COLO829 (cell line): ENCODE results near the gene PRPH2.
"Not testable (repeated sequence)": the region's sequence is repeated elsewhere in the genome, so short reads cannot be mapped to it uniquely, and the experiment has no call there.

Experiments used
- DNase-seq: peaks from one replicate; pipeline ENCODE4 v3.0.0; 2012; ENCODE audit warnings: low spot score

The PRPH2 gene

DNA sequence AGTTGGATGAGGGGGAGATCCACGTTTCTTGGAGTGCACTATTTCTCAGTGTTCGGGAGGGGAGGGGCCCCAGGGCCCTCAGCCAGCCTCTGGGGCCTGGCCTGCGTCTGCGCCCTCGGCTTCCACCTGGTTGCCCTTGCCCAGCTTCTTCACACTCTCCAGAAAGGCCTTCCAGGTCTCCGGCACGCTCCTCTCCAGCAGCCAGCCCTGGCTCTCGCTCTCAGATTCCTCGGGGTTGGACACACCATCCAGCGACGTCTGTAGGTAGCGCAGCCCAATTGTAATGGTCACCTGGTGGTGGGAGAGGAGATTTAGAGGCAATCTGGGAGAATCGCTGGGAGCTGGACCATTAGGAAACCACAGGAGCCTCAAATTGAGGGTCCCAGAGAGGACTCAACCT lies 24.2 kb downstream of the PRPH2 start:
- DNase-seq, result no peak

DNA sequence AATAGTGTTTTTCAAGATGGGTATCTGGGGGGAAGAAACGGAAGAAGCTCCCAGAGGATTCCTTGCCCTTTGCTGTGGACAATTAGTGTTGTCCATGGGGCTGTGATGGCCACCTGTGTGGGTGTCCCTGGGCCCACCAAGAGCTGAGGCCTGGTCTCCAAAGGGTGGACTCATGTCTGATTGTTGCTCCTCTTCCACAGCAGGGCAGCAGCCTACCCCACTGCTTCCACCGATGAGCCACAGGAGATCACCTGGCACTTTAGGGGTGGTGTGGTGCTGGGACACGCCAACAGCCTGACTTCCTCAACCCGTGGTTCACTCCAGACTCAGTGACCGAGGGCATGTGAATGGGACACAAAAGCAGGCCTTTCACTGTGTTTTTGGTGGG lies 25.1 kb downstream of the PRPH2 start:
- DNase-seq, result no peak

DNA sequence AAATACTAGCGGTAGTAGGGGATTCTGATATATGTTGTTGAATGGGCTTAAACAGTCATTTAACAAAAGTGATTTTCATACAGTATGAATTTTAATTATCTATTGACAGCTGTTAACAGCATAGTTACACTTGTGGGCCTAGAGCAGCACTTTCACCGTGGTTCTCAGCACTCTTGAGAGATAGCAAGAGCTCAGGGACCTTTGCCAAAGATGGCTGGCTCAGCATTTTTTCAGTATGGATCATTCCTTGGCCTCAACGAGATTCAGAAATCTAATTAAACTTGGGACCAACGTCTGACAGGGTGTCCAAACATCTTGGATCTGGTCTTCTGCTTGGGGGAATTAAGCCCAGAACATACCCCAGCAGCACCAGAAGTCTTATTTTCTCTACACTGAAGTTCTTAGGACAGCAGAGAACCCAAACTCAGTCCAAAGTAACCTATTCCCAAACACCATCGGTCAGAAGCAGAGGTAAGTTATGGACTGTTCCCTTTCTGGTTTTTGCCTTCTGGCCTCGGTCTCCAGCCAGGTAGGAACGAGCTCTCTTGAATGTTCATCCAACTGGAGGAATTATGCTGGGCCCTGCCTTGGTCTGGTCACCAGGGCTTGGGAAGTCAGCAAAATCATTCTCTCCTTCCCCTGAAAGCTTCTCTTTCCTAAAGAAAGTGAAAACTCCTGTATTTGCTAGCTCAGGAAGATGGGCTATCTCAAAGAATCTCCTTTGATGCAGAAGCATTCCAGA lies 25.7 kb downstream of the PRPH2 start:
- no peak for DNase-seq

DNA sequence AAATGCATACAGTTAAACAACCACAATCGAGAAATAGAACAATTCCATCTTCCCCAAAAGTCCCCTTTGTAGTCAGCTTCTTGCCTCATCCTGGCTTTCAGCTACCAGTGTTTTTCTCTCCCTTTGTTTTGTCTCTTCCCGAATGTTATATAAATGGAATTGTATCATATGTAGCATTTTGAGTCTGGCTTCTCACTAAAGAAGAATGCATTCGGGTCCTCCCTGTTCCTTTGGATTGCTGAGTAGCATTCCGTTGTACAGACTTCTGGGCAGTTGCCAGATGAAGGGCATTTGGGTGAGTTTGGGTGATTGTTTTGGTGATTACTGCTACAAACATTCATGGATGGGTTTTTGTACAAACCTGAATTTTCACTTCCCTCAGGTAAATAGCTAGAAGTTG lies 27.8 kb downstream of the PRPH2 start:
- no peak for DNase-seq

DNA sequence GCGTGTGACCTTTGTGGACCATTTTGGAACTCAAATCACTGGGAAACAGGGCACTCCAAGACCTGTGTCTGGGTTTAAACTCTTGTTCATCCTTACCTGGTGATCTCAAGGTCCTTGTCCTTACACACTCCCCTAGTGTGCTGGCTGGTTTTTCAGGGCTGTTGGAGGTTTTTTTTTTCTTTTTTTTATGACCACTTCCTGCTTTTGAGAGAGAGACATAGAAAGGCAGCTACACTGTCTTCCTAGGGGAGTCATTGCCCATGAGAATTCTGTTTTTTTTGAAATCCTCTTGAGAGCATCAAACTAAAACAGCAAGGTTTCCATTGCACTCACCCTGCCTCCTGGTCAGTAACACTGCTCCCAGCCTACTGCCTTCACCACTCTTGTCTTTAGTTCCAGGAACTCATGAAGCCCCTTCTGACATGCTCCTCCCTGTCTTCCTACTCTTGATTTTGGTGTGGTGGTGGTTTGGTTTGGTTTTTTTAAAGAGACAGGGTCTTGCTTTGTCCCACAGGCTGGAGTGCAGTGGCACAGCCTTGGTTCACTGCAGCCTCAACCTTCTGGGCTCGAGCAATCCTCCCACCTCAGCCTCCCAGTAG lies 28.6 kb downstream of the PRPH2 start:
- no peak for DNase-seq

DNA sequence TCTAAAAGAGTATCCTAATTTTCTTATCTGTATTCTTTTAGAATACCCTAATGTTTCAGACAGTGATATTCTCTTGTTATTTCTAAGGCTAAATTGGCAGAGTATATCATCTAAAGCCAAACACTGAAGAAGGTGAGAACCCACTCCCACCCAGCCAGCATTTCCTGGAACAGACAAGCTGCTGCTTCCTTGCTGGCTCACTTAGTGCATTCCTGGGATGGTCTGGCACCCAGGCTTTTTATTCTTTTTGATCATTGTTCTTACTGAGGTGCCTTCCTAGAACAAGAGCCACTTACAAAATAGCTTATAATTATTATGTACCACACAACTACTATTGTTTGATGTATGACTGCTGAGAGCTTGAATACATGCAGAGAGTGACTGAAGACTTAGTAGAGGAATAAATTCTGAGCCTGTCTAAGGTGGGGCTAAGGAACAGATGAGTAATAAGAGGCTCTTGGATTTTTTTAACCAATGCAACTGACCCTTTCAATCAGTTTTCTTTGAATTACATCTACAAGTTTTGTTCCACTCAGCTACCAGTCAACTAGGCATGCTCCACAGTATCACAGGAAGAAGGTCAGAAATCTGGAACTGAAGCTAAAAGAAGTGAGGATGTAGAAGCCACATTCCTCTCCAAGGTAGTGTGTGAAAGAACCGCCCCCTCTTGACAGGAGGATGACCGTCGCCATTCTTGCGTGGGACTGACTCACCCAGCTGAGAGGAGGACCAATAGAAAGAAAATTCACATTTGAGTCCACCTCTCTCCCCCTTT lies 30.1 kb downstream of the PRPH2 start:
- DNase-seq, result peak; percentile 26

DNA sequence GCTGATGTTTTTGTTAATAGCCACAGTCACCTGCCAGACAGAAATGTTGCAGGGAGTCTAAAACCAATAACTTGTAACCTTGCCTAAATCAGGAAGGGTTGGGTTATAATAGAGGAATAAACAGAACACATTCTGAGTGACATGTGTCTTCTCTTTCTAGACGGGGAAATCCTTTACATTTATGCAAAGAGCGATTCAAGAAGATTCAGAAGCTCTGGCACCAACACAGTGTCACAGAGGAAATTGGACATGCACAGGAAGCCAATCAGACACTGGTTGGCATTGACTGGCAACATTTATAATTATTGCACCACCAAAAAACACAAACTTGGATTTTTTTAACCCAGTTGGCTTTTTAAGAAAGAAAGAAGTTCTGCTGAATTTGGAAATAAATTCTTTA lies 31.5 kb downstream of the PRPH2 start:
- DNase-seq, result no peak

DNA sequence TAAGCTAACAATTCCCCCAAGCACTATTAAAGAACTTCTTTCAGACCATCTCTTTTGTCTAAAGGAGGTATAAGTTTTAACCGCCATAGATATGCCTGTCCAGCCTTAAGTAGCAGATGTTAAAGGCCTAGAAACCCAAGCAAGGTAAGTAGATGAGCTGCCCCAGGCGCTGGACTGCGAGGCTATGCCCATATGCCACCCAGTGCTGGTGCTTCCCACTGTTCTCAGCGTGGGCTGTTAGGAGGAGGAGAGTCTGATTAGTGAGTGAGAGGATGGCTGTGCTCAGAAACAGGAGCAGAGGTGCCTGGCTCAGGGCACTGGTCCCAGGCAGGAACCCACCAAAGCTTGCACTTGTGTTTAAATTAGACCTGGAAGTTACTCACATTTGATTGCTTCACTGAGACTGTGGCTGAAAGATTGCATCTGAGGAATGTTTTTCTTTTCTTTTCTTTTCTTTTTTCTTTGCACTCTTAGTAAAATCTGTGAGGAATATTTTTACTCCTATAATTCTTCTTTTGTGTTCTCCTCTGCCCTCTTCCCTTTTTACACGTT lies 32.2 kb downstream of the PRPH2 start:
- no peak for DNase-seq

DNA sequence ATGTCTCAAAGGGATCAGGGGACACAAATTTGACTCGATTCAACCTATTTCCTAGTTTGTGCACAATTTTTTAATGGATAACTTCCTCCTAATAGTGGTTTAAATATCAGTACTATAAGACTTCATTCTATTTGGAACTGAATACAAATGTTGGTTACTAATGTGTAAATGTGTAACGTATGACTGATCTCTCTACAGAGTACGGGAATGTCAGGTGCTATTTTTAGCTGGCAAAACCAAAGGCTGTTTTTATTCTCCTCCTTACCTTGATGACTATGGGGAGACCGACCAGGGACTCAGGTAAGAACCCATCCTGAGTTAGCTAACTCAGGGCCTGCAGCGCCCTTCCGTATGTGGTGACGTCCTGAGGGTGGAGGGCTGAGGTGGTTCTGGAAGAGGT lies 33.0 kb downstream of the PRPH2 start:
- DNase-seq, result no peak

DNA sequence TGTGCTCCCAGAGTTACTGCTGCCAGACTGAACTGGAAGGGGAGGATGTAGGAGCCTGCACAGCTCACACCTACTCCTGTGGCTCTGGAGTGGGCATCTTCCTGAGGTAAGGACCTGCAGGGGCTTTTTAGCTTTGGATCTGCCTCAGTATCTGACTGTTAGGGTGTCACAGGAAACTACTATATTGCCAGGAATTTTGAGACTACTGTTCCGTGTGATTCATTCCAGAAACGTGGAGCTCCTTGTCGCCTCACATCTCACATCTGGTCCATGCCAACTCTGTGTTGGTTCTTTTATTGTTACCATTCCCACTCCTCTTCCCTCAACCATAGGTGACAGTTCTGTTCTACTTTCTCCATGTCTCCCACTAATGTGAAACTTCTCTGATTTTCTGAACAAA lies 34.1 kb downstream of the PRPH2 start:
- DNase-seq, result no peak

DNA sequence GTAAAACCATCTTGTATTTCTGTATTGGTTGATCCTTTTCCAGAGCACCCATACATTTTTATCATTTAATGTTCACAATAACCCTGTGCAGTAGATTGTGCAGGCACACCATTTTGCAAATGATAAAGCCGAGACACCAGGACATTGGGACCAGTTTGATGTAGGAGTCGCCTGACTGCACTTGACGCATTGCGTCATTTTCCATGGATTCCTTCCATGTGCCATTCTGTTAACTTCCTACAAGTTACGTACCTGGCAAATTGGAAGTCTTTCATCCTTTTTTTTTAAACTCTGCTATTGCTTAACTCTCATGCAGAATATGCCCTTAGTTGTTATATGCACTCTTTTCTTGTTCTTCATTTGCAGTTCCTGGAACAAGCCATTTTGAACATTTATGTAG lies 43.0 kb downstream of the PRPH2 start:
- no peak for DNase-seq

DNA sequence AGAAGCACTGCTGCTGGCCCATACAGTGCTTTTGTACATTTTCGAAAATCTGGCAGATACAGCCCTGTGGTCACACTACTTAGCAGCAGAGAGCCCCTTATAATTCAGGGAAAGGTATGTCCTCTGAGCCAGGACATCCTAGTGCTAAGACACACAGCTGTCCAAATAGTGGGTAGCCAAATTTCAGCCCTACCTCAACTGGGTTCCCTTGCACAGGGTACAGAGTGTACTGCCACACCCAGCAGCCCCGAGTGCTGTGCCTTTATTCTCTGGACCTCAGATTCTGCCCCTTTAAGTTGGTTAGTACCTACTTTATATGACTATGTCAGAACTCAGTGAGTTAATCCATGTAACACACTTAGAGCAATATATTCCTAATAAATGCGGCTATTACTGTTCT lies 47.6 kb downstream of the PRPH2 start:
- no peak for DNase-seq

DNA sequence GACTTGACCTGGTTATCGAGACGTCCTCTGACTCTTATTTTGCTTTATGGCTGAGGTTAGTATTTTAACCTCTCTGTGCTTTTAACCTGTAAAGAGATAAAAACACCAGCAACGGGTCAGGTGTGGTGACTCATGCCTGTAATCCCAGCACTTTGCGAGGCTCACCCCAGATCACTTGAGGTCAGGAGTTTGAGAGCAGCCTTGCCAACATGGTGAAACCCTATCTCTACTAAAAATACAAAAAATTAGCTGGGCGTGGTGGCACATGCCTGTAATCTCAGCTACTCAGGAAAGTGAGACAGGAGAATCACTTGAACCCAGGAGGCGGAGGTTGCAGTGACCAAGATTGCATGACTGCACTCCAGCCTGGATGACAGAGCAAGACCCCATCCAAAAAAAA lies 48.0 kb downstream of the PRPH2 start:
- DNase-seq, result not testable (repeated sequence)

DNA sequence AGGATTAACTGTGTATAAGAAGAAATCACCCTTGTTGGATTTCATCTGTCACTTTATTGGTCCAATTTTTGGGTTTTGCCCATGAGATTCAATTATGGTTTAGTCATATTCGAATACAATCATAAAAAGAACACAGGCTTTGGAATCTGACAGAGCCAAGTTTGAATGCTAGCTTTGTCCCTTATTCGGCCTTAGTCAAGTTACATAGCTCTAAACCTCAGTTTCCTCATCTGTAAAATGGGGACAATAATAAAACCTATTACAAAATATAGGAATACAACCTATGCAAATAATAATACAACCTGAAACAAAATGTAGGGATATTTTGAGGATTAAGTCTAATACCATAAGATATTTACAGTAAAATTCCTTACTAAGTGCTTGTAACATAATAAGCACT lies 57.7 kb downstream of the PRPH2 start:
- no peak for DNase-seq

DNA sequence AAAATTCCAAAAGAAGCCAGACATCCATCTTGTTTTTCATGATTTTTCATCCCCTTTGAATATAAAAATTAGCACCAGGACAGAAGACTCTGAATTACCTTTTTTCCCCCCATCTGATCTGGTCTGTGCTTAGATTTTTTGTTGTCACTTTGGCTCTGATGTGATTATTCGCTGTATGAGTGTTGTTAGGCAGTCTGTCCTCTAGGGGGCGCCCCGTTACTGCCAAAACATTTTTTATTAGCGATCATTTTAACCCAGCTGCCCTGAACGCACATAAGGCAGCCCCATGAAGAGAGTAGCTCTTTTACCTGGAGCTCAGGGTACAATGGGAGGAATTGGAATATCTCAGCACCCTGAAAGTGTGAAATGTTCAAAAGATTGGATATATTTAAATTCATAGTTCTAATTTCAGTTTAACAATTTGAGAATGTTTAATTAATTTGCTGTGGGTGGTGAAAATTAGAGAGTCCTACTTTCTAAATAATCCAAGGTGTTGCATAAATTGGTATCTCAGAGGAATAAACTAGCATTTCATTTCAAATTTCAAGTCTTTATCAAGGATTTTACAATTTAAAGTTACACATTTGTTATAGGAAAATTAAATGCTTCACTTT lies 60.8 kb downstream of the PRPH2 start:
- DNase-seq, result peak; percentile 60

DNA sequence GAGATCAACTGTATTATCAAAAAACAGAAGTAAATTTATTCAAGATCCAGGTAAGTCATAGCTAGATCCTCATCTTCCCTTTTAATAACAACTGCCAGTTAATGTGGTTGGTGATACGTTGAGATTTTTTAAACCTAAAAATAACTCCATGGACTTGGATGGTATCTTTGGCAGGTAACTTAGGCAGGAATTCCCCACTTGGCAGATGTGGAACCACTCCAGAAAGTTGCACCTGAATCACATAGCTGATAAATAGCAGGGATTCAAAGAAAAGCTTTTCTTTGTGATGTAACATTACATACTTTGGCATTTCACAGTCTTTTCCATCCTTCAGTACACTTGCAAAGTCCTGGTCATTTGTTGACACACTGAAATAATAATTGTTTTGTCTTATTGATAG lies 62.6 kb downstream of the PRPH2 start:
- no peak for DNase-seq

DNA sequence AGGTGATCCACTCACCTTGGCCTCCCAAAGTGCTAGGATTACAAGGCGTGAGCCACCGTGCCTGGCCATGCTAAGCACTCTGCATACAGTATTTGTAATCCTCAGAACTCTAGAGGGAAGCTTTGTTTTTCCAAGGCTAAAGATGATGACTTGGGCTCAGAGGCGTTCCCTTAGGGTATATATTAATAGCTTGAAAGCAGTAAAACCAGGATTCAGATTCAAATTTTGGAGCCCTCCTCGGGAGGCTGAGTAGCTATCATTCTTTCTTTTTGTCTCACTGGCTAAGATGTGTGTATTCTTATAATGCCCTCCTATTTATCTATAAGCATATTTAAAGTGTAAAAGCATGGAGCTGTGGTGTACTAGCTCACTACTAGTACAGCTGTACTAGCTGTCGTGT lies 68.5 kb downstream of the PRPH2 start:
- no peak for DNase-seq

DNA sequence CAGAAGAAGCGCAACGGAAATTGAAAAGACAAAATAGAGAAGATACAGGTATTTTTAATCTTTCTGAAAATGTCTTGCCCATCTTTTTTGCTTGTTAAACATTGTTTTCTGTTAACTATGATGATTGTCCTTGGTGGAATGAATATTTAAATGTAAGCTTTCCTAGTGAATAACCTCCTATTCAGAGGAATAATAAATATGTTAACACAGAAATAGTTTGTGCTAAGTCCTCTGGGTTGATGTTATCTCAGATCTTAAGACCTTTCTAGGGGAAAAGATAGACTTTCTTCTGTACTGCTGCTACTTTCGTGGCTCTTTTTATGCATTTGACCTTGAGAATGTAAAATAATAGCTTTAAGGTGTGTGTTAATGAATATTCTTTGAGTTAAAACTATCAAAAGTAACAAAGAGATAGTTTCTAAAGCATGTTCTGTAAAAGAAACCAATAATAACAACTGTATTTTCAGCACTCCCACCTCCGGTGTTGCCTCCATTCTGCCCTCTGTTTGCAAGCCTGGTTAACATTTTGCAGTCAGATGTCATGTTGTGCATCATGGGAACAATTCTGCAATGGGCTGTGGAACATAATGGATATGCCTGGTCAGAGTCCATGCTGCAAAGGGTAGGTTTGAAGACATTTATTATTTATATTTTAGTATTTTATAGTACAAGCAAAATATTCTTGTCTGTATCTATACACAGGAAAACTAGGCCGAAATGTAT lies 70.2 kb downstream of the PRPH2 start:
- no peak for DNase-seq
